ENCODE data around the gene KRTAP5-2. TPM values are rescaled to one million over a fixed set of nuclear protein-coding genes. Genes with fewer than 3 reads are reported as not detected.

KRTAP5-2 gene
- polyA plus RNA-seq, 3 donors = not detected

DNA sequence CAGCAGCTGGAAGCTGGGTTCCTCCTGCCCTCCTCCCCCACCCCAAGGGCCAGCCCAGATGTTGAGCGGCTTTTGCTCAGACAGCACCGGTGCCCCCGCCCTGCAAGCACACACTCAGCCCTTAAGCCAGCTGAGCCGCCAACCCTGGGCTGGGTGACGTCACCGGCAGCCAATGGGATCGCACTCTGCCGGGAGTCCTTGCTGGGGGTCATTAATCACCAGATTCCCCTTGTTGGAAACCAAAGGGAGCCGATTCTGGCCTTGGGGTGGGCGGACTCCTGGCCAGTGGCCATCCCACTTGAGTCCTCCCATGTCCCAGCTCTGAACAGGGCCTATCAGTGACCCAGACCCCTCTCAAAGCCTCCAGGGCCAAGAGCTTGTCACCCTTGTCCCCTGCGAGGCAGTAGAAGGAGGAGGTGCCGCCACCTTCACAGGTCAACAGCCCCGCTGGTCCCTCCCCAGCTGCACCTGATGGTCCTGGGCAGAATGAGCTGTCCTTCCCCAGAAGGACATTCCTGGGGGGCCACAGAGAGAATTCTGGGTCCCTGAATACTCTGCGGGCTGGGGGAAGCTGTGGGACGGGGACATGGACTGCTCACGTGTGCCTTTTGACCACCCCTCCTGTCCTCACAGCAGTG, 33.4 kb downstream of the KRTAP5-2 start:
- WGBS (ENCODE audit: insufficient coverage) = 40% methylated on average over 14 of the region's 16 CpGs
- Histone ChIP-seq H3K4me2 (replicated peaks; ENCODE audit: extremely low read depth, low read length, poor library complexity, severe bottlenecking) (no peak overlapping the region), H3K9ac (ENCODE audit: insufficient read depth, low read length, poor library complexity, severe bottlenecking) (no peak overlapping the region), H3K9me3 (replicated peaks in 1 of 2; ENCODE audit: control insufficient read depth in 1 of 2, insufficient read depth in 1 of 2, low read length in 2 of 2) (no peaks in the 10 kb centered on the region), H3K79me2 (ENCODE audit: insufficient read depth, low read length) (no peaks in the 10 kb centered on the region), H3K36me3 (replicated peaks in 1 of 2; ENCODE audit: control insufficient read depth in 1 of 2, insufficient read depth in 2 of 2, low read length in 2 of 2) (no peaks in the 10 kb centered on the region), H3K4me1 (ENCODE audit: control insufficient read depth in 1 of 2, insufficient read depth in 2 of 2, low read length in 2 of 2) (no peaks in the 10 kb centered on the region), H4K20me1 (ENCODE audit: insufficient read depth, low read length) (no peaks in the 10 kb centered on the region), H3K27me3 (ENCODE audit: control insufficient read depth in 2 of 2, insufficient read depth in 2 of 2, low read length in 2 of 2) (peaks cover 0 to 17% of the 10 kb centered on the region in 2 donors), H2AFZ (ENCODE audit: insufficient read depth, low read depth, low read length, poor library complexity, severe bottlenecking) (no peak overlapping the region), H3K4me3 (replicated peaks in 1 of 3; ENCODE audit: low read depth in 2 of 3, low read length in 3 of 3) (no peak overlapping the region), H3K27ac (ENCODE audit: low read depth in 1 of 2, low read length in 2 of 2) (no peak overlapping the region)
- no peak overlapping the region for H3K27ac Mint-ChIP-seq
- H3K27me3 Mint-ChIP-seq (ENCODE audit: low read depth in 3 of 3) = peaks cover 17 to 49% (median 25%) of the 10 kb centered on the region in 3 donors
- H3K36me3 Mint-ChIP-seq = no peaks in the 10 kb centered on the region
- H3K9me3 Mint-ChIP-seq = peaks cover 0 to 4% (median 0%) of the 10 kb centered on the region in 7 donors
- intact Hi-C loops (cut with micrococcal nuclease) = no loop called here
- TF ChIP-seq, protein P1, sequence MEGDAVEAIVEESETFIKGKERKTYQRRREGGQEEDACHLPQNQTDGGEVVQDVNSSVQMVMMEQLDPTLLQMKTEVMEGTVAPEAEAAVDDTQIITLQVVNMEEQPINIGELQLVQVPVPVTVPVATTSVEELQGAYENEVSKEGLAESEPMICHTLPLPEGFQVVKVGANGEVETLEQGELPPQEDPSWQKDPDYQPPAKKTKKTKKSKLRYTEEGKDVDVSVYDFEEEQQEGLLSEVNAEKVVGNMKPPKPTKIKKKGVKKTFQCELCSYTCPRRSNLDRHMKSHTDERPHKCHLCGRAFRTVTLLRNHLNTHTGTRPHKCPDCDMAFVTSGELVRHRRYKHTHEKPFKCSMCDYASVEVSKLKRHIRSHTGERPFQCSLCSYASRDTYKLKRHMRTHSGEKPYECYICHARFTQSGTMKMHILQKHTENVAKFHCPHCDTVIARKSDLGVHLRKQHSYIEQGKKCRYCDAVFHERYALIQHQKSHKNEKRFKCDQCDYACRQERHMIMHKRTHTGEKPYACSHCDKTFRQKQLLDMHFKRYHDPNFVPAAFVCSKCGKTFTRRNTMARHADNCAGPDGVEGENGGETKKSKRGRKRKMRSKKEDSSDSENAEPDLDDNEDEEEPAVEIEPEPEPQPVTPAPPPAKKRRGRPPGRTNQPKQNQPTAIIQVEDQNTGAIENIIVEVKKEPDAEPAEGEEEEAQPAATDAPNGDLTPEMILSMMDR (IDR thresholded peaks at IDR 0.05) = no peak
- no peak overlapping the region for H3K4me3 Mint-ChIP-seq
- DNase-seq = peak in 1 of 3 donors; percentile 46
- H3K4me1 Mint-ChIP-seq = no peaks in the 10 kb centered on the region

DNA sequence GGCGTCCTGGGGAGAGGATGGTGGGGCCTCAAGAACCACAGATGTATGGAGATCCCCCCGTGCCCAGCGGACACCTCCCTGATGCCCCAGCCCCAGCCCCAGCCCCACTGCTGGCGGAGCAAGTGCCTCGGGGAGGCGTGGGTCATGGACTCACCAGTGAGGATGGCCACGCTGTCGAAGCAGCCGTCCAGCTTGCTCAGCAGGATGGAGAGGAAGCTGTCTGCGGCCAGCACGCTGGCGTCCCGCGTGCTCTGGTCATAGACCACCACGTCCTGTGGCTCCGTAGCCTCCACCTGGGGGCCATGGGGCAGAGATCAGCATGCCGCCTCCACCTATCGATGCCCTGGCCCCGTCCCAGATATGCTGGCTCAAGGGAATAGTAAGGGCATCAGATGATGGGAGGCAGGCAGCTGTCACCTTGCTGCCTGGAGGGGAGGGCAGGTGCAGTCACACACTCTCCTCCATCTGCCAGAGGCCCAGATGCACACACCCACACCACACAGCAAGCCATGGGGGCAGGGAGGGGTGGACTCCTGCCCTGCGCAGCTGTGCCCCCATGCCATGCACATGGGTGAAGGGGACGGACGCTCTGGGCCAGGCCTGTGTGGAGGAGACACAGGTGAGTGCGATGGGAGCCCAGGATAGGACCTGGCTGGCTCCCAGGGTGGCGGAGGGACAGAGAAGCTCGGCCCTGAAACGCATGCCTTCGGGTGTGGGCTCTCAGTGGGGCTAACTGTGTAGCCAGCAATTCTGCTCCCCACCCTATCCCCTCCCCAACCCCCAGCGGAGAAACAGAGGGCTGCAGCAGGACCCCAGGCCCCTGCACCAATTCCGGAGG, 34.2 kb downstream of the KRTAP5-2 start:
- Mint-ChIP-seq H3K9me3 (peaks cover 0 to under 1% (median 0%) of the 10 kb centered on the region in 7 donors), H3K4me3 (no peak overlapping the region), H3K27ac (no peak overlapping the region), H3K4me1 (no peaks in the 10 kb centered on the region), H3K27me3 (ENCODE audit: low read depth in 3 of 3) (peaks cover 12 to 49% (median 20%) of the 10 kb centered on the region in 3 donors), H3K36me3 (no peaks in the 10 kb centered on the region)
- Histone ChIP-seq H3K9me3 (replicated peaks in 1 of 2; ENCODE audit: control insufficient read depth in 1 of 2, insufficient read depth in 1 of 2, low read length in 2 of 2) (no peaks in the 10 kb centered on the region), H3K4me1 (ENCODE audit: control insufficient read depth in 1 of 2, insufficient read depth in 2 of 2, low read length in 2 of 2) (no peaks in the 10 kb centered on the region), H3K27ac (ENCODE audit: low read depth in 1 of 2, low read length in 2 of 2) (no peak overlapping the region), H4K20me1 (ENCODE audit: insufficient read depth, low read length) (no peaks in the 10 kb centered on the region), H3K36me3 (replicated peaks in 1 of 2; ENCODE audit: control insufficient read depth in 1 of 2, insufficient read depth in 2 of 2, low read length in 2 of 2) (no peaks in the 10 kb centered on the region), H3K4me2 (replicated peaks; ENCODE audit: extremely low read depth, low read length, poor library complexity, severe bottlenecking) (no peak overlapping the region), H3K27me3 (ENCODE audit: control insufficient read depth in 2 of 2, insufficient read depth in 2 of 2, low read length in 2 of 2) (peaks cover 0 to 11% of the 10 kb centered on the region in 2 donors), H3K4me3 (replicated peaks in 1 of 3; ENCODE audit: low read depth in 2 of 3, low read length in 3 of 3) (no peak overlapping the region), H3K79me2 (ENCODE audit: insufficient read depth, low read length) (no peaks in the 10 kb centered on the region), H2AFZ (ENCODE audit: insufficient read depth, low read depth, low read length, poor library complexity, severe bottlenecking) (no peak overlapping the region), H3K9ac (ENCODE audit: insufficient read depth, low read length, poor library complexity, severe bottlenecking) (no peak overlapping the region)
- 77% methylated on average over 19 of the region's 29 CpGs for WGBS (ENCODE audit: insufficient coverage)
- DNase-seq = no peak
- TF ChIP-seq, protein P1 (IDR thresholded peaks at IDR 0.05) = no peak
- intact Hi-C loops (cut with micrococcal nuclease) = no loop called here

All from CD14-positive monocyte (primary cell).